SHP77 (cell line): ENCODE data around the gene EXOSC3.

Experiments
- DNase-seq, 2 experiments: peaks; one replicate each; lab custom pipeline; 2025; lab: John Stamatoyannopoulos, UW

The EXOSC3 gene

GRCh38 chr9:37732086-37732741 lies 52.6 kb downstream of the EXOSC3 start:
- no peak for DNase-seq

GRCh38 chr9:37730839-37731238 lies 54.0 kb downstream of the EXOSC3 start:
- DNase-seq: no peak

DNA sequence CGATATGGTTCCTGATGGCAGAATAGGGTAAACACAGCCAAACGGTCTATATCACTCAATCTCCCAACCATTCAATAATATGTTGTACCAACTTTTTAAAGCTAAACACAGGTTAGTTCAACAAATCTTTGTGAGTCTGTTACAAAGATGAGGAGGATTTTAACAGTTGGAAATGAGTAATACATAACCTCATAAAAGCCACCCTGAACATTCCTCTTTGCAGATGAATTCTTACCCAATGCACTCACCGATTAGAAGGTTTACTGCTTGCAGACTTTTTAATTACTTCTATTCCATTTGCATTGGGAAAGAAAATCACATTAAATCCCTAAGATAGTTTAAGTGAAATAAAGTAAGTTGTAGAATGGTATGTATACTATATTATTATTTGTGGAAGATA lies 54.6 kb downstream of the EXOSC3 start:
- DNase-seq: no peak
